Karpas-422 (cell line): ENCODE data around the gene MIDN. TPM values are rescaled to one million over a fixed set of nuclear protein-coding genes. Genes with fewer than 3 reads are reported as not detected.
"Not testable (repeated sequence)": the region's sequence is repeated elsewhere in the genome, so short reads cannot be mapped to it uniquely, and the experiment has no call there.

Experiments used
- DNase-seq: peaks from one replicate; pipeline ENCODE4 v3.0.0-alpha.2; 2015
- H2AFZ ChIP-seq: fragments of 200-600 bp; sonication (generic); 2 replicates; pipeline ENCODE4 v1.6.1; 2014; ENCODE audit warnings: antibody characterized with exemption, low read length, mixed read lengths
- H3K27ac ChIP-seq: fragments of 200-600 bp; sonication (generic); 2 replicates; pipeline ENCODE4 v1.5.1; 2014; ENCODE audit warnings: mild to moderate bottlenecking, low read length, moderate library complexity
- H3K27me3 ChIP-seq: fragments of 200-600 bp; sonication (generic); 2 replicates; pipeline ENCODE4 v1.6.1; 2014; ENCODE audit warnings: low read length, mixed read lengths
- H3K36me3 ChIP-seq: fragments of 200-600 bp; sonication (generic); 2 replicates; pipeline ENCODE4 v1.6.1; 2014; ENCODE audit warnings: low read length, mixed read lengths; ENCODE audit not compliant: insufficient read depth
- H3K4me1 ChIP-seq: fragments of 200-600 bp; sonication (generic); 2 replicates; pipeline ENCODE4 v1.6.1; 2014; ENCODE audit warnings: mild to moderate bottlenecking, low read length, mixed read lengths
- H3K4me2 ChIP-seq: fragments of 200-600 bp; sonication (generic); 2 replicates; pipeline ENCODE4 v1.6.1; 2014; ENCODE audit warnings: low read length, low read depth, mild to moderate bottlenecking; ENCODE audit not compliant: poor library complexity, severe bottlenecking
- H3K4me3 ChIP-seq: fragments of 200-600 bp; sonication (generic); 2 replicates; pipeline ENCODE4 v1.5.1; 2014; ENCODE audit warnings: mild to moderate bottlenecking, antibody characterized with exemption, low read length, mixed read lengths
- H3K79me2 ChIP-seq: fragments of 200-600 bp; sonication (generic); 2 replicates; pipeline ENCODE4 v1.6.1; 2014; ENCODE audit warnings: mild to moderate bottlenecking, low read length, mixed read lengths
- H3K9ac ChIP-seq: fragments of 200-600 bp; sonication (generic); 2 replicates; pipeline ENCODE4 v1.6.0; 2014; ENCODE audit warnings: low read length
- H3K9me2 ChIP-seq: fragments of 200-600 bp; sonication (generic), shearing (Covaris generic); replicated peaks from 2 replicates; pipeline ENCODE4 v1.6.0; 2014; ENCODE audit warnings: mild to moderate bottlenecking, low read length, moderate library complexity; ENCODE audit not compliant: insufficient read depth
- H3K9me3 ChIP-seq: fragments of 300-700, 200-600 bp; sonication (generic); 2 replicates; pipeline ENCODE4 v1.6.1; 2014; ENCODE audit warnings: low read length, mixed read lengths
- H4K20me1 ChIP-seq: fragments of 200-600 bp; sonication (generic); 2 replicates; pipeline ENCODE4 v1.6.1; 2014; ENCODE audit warnings: mild to moderate bottlenecking, antibody characterized with exemption, low read length, low read depth; ENCODE audit not compliant: insufficient read depth
- total RNA-seq: library from RNA; depleted of rRNA; stranded (reverse); fragments of >200 nt; shearing (Covaris generic); gene quantifications from 2 replicates; pipeline ENCODE4 v1.2.3, GENCODE V29; 2014; ENCODE audit warnings: low replicate concordance

MIDN gene
- total RNA-seq, 1 experiment from 2014 or later: 21.4 TPM

GRCh38 chr19:1244693-1245451 is 3.5 kb upstream of the MIDN start:
- no peak for DNase-seq
- no peaks in the 10 kb centered on the region for H3K9me3 ChIP-seq
- H3K36me3 ChIP-seq: no peaks in the 10 kb centered on the region; the same call in 1 of the 2 replicates
- H3K27me3 ChIP-seq: no peaks in the 10 kb centered on the region
- peak overlapping the region; percentile 94 for H3K4me2 ChIP-seq
- H3K4me1 ChIP-seq: peaks cover 55% of the 10 kb centered on the region
- peaks cover 8% of the 10 kb centered on the region; the same call in 1 of the 2 replicates for H4K20me1 ChIP-seq
- H3K9me2 ChIP-seq: no peaks in the 10 kb centered on the region
- peak overlapping the region; percentile 100 for H3K4me3 ChIP-seq
- no peak overlapping the region for H2AFZ ChIP-seq
- peak overlapping the region; percentile 100 for H3K9ac ChIP-seq
- peaks cover 21% of the 10 kb centered on the region for H3K79me2 ChIP-seq
- peak overlapping the region; percentile 89 for H3K27ac ChIP-seq

GRCh38 chr19:1245494-1246264 is 2.7 kb upstream of the MIDN start:
- H3K4me1 ChIP-seq: peaks cover 53% of the 10 kb centered on the region
- peak overlapping the region; percentile 89 for H3K27ac ChIP-seq
- peak overlapping the region; percentile 100 for H3K4me3 ChIP-seq
- no peaks in the 10 kb centered on the region for H3K27me3 ChIP-seq
- no peaks in the 10 kb centered on the region for H3K9me2 ChIP-seq
- peak overlapping the region; percentile 94 for H3K4me2 ChIP-seq
- H4K20me1 ChIP-seq: peaks cover 9% of the 10 kb centered on the region; the same call in 1 of the 2 replicates
- H3K9me3 ChIP-seq: no peaks in the 10 kb centered on the region
- peaks cover 23% of the 10 kb centered on the region for H3K79me2 ChIP-seq
- H3K9ac ChIP-seq: peak overlapping the region; percentile 100
- no peaks in the 10 kb centered on the region; the same call in 1 of the 2 replicates for H3K36me3 ChIP-seq
- H2AFZ ChIP-seq: no peak overlapping the region
- DNase-seq: peak; percentile 70

- not testable (repeated sequence) for H3K9me3 ChIP-seq, H3K36me3 ChIP-seq, H4K20me1 ChIP-seq, H2AFZ ChIP-seq, H3K27me3 ChIP-seq, H3K4me3 ChIP-seq, H3K9me2 ChIP-seq, DNase-seq
- Histone ChIP-seq H3K9ac (peak overlapping the region; percentile 100; the same call in 1 of the 2 replicates), H3K4me2 (peak overlapping the region; percentile 94), H3K27ac (peak overlapping the region; percentile 89), H3K4me1 (peaks cover 50% of the 10 kb centered on the region), H3K79me2 (peaks cover 30% of the 10 kb centered on the region)
Observed at GRCh38 chr19:1246265-1247087, 1.9 kb upstream of the MIDN start.

DNA sequence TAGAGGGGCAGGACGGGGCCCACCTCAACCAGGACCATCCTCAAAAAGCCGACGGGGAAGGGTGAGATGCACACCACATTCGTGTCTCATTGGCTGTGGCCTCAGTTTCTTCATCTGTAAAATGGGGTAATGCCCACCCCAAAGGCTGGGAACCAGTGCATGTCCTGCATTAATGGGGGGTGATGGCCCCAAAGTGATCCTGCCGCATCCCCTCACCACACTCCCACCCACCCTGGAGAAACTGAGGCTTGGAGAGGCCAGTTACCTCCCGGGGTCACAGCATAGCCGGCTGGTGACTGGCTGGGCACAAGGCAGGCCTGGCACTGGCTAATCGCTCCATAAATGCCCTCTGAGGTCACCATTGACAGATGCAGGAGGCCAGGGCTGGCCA is 640 bp upstream of the MIDN start:
- Histone ChIP-seq H3K9me3 (no peaks in the 10 kb centered on the region), H3K4me3 (peak overlapping the region; percentile 86; the same call in 1 of the 2 replicates), H3K36me3 (peaks cover 2% of the 10 kb centered on the region; the same call in 1 of the 2 replicates), H3K27ac (peak overlapping the region; percentile 89; the same call in 1 of the 2 replicates), H2AFZ (no peak overlapping the region), H3K4me2 (peak overlapping the region; percentile 80), H3K27me3 (no peaks in the 10 kb centered on the region), H3K4me1 (peaks cover 57% of the 10 kb centered on the region), H4K20me1 (peaks cover 6% of the 10 kb centered on the region; the same call in 1 of the 2 replicates), H3K9me2 (no peaks in the 10 kb centered on the region), H3K79me2 (peaks cover 26% of the 10 kb centered on the region), H3K9ac (peak overlapping the region; percentile 89)
- no peak for DNase-seq

DNA sequence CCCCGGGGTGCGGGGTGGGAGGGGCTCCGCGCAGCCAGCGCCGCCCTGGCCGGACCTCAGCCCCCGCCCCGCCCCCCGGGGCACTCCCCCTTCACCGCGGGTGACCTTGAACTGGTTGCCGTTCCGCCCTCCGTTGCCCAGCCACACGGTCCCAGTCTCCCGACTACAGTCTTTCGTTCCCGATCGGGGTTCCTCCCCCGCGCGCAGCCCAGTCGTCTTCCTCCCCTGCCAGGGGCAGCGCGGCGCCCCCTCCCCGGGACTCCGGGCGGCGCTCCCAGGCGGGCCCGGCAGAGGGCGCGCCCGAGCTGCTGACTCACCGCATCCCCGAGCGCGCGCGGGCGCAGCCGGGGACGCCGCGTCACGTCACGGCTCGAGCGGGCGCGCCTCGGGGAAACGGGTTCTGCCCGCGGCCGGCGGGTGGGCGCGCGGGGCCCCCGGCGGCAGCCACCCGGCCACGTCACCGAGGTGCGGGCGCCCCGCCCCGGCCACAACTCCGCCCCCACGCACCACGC is 459 bp downstream of the MIDN start:
- H3K4me2 ChIP-seq: peak overlapping the region; percentile 80
- peaks cover 10% of the 10 kb centered on the region for H3K36me3 ChIP-seq
- no peak overlapping the region for H2AFZ ChIP-seq
- no peaks in the 10 kb centered on the region for H3K27me3 ChIP-seq
- peaks cover 57% of the 10 kb centered on the region for H3K4me1 ChIP-seq
- peak overlapping the region; percentile 89 for H3K9ac ChIP-seq
- H3K79me2 ChIP-seq: peaks cover 26% of the 10 kb centered on the region
- peaks cover 12% of the 10 kb centered on the region; the same call in 1 of the 2 replicates for H4K20me1 ChIP-seq
- no peaks in the 10 kb centered on the region for H3K9me2 ChIP-seq
- no peaks in the 10 kb centered on the region for H3K9me3 ChIP-seq
- peak; percentile 89 for DNase-seq
- H3K4me3 ChIP-seq: peak overlapping the region; percentile 86
- H3K27ac ChIP-seq: peak overlapping the region; percentile 89

DNA sequence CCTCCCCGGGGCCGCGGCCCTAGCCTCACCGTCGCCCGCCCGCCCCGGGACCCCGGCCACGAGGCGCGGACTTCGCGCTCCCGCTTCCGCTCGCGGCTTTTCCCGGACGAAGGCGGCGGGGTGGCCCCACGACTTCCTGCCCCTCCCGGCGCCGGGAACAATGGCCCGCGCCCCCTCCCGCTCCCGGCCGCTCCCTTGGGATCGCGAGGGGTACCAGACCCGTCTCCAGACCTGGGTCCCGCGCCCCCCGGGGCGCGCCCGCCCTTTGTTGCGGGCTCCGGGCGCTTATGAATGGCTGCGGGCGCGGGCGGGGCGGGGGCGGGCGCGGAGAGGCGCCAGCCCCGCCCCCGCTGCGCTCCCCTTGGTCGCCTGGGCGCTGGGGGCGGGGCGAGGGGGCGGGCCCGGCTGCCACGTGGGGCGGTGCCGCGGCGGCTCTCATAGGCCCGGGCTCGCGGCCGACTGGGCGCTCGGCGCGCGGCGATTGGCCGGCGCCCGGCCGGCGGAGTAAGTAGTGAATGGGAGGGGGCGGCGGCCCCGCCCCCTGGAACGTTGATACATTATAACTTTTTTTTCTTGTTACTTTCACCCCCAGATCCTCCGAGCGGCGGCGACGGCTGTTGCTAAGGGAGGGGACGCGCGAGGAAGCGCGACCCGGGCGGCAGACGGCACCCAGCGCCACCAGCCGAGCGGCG is 1.1 kb downstream of the MIDN start:
- H3K4me2 ChIP-seq: peak overlapping the region; percentile 95
- no peaks in the 10 kb centered on the region for H3K9me3 ChIP-seq
- peak overlapping the region; percentile 92 for H3K4me3 ChIP-seq
- peaks cover 26% of the 10 kb centered on the region for H3K79me2 ChIP-seq
- H3K27me3 ChIP-seq: no peaks in the 10 kb centered on the region
- H3K4me1 ChIP-seq: peaks cover 58% of the 10 kb centered on the region
- peaks cover 15% of the 10 kb centered on the region for H4K20me1 ChIP-seq
- H2AFZ ChIP-seq: no peak overlapping the region
- H3K9ac ChIP-seq: peak overlapping the region; percentile 99
- peak; percentile 97 for DNase-seq
- no peaks in the 10 kb centered on the region for H3K9me2 ChIP-seq
- H3K27ac ChIP-seq: peak overlapping the region; percentile 97
- peaks cover 14% of the 10 kb centered on the region for H3K36me3 ChIP-seq

- peak overlapping the region; percentile 97 for H3K27ac ChIP-seq
- H4K20me1 ChIP-seq: peaks cover 20% of the 10 kb centered on the region
- peaks cover 58% of the 10 kb centered on the region for H3K4me1 ChIP-seq
- peak overlapping the region; percentile 92 for H3K4me3 ChIP-seq
- peak overlapping the region; percentile 99 for H3K9ac ChIP-seq
- H3K9me2 ChIP-seq: no peaks in the 10 kb centered on the region
- H3K9me3 ChIP-seq: no peaks in the 10 kb centered on the region
- H3K36me3 ChIP-seq: peaks cover 20% of the 10 kb centered on the region
- no peaks in the 10 kb centered on the region for H3K27me3 ChIP-seq
- H3K4me2 ChIP-seq: peak overlapping the region; percentile 95
- peaks cover 26% of the 10 kb centered on the region for H3K79me2 ChIP-seq
- no peak overlapping the region for H2AFZ ChIP-seq
- no peak for DNase-seq
Observed at GRCh38 chr19:1249990-1250436, 1.6 kb downstream of the MIDN start.
